ENCODE results near the gene MS4A6E.

The MS4A6E gene

GRCh38 chr11:60332846-60333245, 5.8 kb downstream of the MS4A6E start:
- no peak for TF ChIP-seq CTCF (IDR thresholded peaks at IDR 0.05; ENCODE audit: low read depth, low read length, missing control alignments)
- H3K4me3 ChIP-seq (ENCODE audit: low read depth, low read length): no peak overlapping the region
- DNase-seq (ENCODE audit: low read depth): no peak
- in situ Hi-C loops (cut with HindIII; ENCODE audit: low sequenced_read_pairs): no loop called here

GRCh38 chr11:60334005-60334620, 7.1 kb downstream of the MS4A6E start:
- in situ Hi-C loops (cut with HindIII; ENCODE audit: low sequenced_read_pairs): no loop called here
- H3K4me3 ChIP-seq (ENCODE audit: low read depth, low read length): no peak overlapping the region
- DNase-seq (ENCODE audit: low read depth): no peak
- peak; percentile 66 for TF ChIP-seq CTCF (IDR thresholded peaks at IDR 0.05; ENCODE audit: low read depth, low read length, missing control alignments)

DNA sequence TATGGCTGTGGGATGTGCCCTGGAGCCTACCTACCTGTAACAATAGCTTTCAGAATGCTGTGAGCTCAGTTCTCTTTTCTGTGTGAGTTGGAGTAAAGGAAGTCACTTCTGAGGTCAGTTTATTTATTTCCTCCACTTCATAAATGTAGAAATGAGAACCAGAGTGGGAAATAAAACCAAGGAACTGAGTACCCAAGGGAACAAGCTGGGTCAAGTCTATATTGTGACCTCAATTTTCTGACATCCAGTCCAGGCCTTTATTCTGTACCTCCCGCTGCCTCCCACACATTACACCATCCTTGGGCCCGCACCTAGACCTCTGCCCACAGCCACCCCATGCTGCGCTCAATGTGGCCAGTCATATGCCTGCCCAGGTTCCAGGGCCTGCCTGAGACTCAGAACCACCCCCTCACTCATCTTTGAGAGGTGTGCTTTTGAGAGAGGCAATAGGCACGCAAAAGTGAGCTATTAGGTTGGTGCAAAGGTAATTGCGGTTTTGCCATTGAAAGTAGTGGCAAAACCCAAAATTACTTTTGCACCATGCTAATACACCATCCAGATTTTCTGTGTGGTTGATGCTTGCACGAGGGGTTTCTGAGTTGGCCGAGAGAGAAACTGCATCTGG, 9.8 kb downstream of the MS4A6E start:
- in situ Hi-C loops (cut with HindIII; ENCODE audit: low sequenced_read_pairs): no loop called here
- no peak for TF ChIP-seq CTCF (IDR thresholded peaks at IDR 0.05; ENCODE audit: low read depth, low read length, missing control alignments)
- H3K4me3 ChIP-seq (ENCODE audit: low read depth, low read length): no peak overlapping the region
- DNase-seq (ENCODE audit: low read depth): no peak

- no peak overlapping the region for H3K4me3 ChIP-seq (ENCODE audit: low read depth, low read length)
- no peak for DNase-seq (ENCODE audit: low read depth)
- in situ Hi-C loops (cut with HindIII; ENCODE audit: low sequenced_read_pairs): no loop called here
- TF ChIP-seq CTCF (IDR thresholded peaks at IDR 0.05; ENCODE audit: low read depth, low read length, missing control alignments): no peak
These were observed 11.0 kb downstream of the MS4A6E start for GRCh38 chr11:60338053-60338452.

DNA sequence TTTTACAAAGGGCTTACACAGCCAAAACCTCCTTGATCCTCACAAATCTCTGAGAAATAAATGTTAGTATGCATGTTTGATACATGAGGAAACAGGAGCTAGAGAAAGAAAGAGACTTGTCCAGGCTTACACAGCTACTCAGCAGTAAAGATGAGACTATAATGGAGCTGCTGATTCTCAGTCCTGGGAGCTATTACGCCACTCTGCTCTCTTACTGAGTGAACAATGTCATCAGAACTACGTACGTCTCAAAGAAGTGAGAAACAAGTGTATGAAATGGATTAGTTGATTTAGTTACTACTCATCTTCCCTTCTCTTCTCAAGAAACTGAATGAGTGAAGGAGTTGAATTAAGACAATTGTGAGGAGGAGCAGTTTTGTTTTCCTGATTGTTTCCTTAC, 12.3 kb downstream of the MS4A6E start:
- in situ Hi-C loops (cut with HindIII; ENCODE audit: low sequenced_read_pairs): no loop called here
- no peak for TF ChIP-seq CTCF (IDR thresholded peaks at IDR 0.05; ENCODE audit: low read depth, low read length, missing control alignments)
- DNase-seq (ENCODE audit: low read depth): no peak
- H3K4me3 ChIP-seq (ENCODE audit: low read depth, low read length): no peak overlapping the region

GRCh38 chr11:60343094-60343704, 16.1 kb downstream of the MS4A6E start:
- DNase-seq (ENCODE audit: low read depth): no peak

More at GRCh38 chr11:60343094-60343704, 16.1 kb downstream of the MS4A6E start:
- TF ChIP-seq CTCF (IDR thresholded peaks at IDR 0.05; ENCODE audit: low read depth, low read length, missing control alignments): peak; percentile 23
- in situ Hi-C loops (cut with HindIII; ENCODE audit: low sequenced_read_pairs): no loop called here
- H3K4me3 ChIP-seq (ENCODE audit: low read depth, low read length): no peak overlapping the region
